ENCODE measurements around the gene CLEC4A.
"Not testable (repeated sequence)": the region's sequence is repeated elsewhere in the genome, so short reads cannot be mapped to it uniquely, and the experiment has no call there.

CLEC4A gene

GRCh38 chr12:8123124-8123912 lies at the start of gene CLEC4A:
Gene CLEC4A, plus strand, starts transcription at chr12:8123617. Its CDS starts 262 bp downstream, at chr12:8123879.
- DNase-seq (ENCODE audit: low spot score), result no peak

- DNase-seq (ENCODE audit: low spot score), result no peak
Observed at GRCh38 chr12:8075935-8076334, 47.5 kb upstream of the CLEC4A start.

- DNase-seq (ENCODE audit: low spot score), result no peak
Observed at GRCh38 chr12:8076366-8076765, 47.1 kb upstream of the CLEC4A start.

GRCh38 chr12:8077207-8077606 lies 46.2 kb upstream of the CLEC4A start:
- no peak for DNase-seq (ENCODE audit: low spot score)

GRCh38 chr12:8078398-8078797 lies 45.0 kb upstream of the CLEC4A start:
- DNase-seq (ENCODE audit: low spot score), result no peak

- DNase-seq (ENCODE audit: low spot score), result no peak
Observed at GRCh38 chr12:8078916-8079315, 44.5 kb upstream of the CLEC4A start.

- no peak for DNase-seq (ENCODE audit: low spot score)
Observed at GRCh38 chr12:8080120-8080519, 43.3 kb upstream of the CLEC4A start.

- peak; percentile 15 for DNase-seq (ENCODE audit: low spot score)
Observed at GRCh38 chr12:8081251-8081920, 42.0 kb upstream of the CLEC4A start.

- no peak for DNase-seq (ENCODE audit: low spot score)
Observed at GRCh38 chr12:8082808-8083100, 40.7 kb upstream of the CLEC4A start.

GRCh38 chr12:8084351-8084750 lies 39.1 kb upstream of the CLEC4A start:
- DNase-seq (ENCODE audit: low spot score), result not testable (repeated sequence)

GRCh38 chr12:8087666-8088065 lies 35.8 kb upstream of the CLEC4A start:
- no peak for DNase-seq (ENCODE audit: low spot score)

GRCh38 chr12:8088574-8088973 lies 34.8 kb upstream of the CLEC4A start:
- DNase-seq (ENCODE audit: low spot score), result no peak

GRCh38 chr12:8089277-8089676 lies 34.1 kb upstream of the CLEC4A start:
- not testable (repeated sequence) for DNase-seq (ENCODE audit: low spot score)

- no peak for DNase-seq (ENCODE audit: low spot score)
Observed at GRCh38 chr12:8089716-8090115, 33.7 kb upstream of the CLEC4A start.

- DNase-seq (ENCODE audit: low spot score), result no peak
Observed at GRCh38 chr12:8093291-8093690, 30.1 kb upstream of the CLEC4A start.

GRCh38 chr12:8096281-8096915 lies 27.0 kb upstream of the CLEC4A start:
- no peak for DNase-seq (ENCODE audit: low spot score)

- no peak for DNase-seq (ENCODE audit: low spot score)
Observed at GRCh38 chr12:8099235-8099634, 24.2 kb upstream of the CLEC4A start.

GRCh38 chr12:8108808-8109398 lies 14.5 kb upstream of the CLEC4A start:
- DNase-seq (ENCODE audit: low spot score), result peak; percentile 79

- not testable (repeated sequence) for DNase-seq (ENCODE audit: low spot score)
Observed at GRCh38 chr12:8113117-8113516, 10.3 kb upstream of the CLEC4A start.

- DNase-seq (ENCODE audit: low spot score), result no peak
Observed at GRCh38 chr12:8120072-8120713, 3.2 kb upstream of the CLEC4A start.

GRCh38 chr12:8127138-8127537 lies 3.7 kb downstream of the CLEC4A start:
- DNase-seq (ENCODE audit: low spot score), result no peak

GRCh38 chr12:8133636-8134397 lies 10.4 kb downstream of the CLEC4A start:
- DNase-seq (ENCODE audit: low spot score), result not testable (repeated sequence)

Data from hematopoietic multipotent progenitor cell treated with erythropoietin and hydrocortisone succinate and interleukin-3 and kit ligand, for 15 days (in vitro differentiated cells).